AG20443 (cell line): ENCODE data around the gene JPH2.

ENCODE experiments used
- DNase-seq: peaks from one replicate; pipeline ENCODE4 v3.0.0; 2012; ENCODE audit warnings: low spot score, mixed read lengths

The JPH2 gene

DNA sequence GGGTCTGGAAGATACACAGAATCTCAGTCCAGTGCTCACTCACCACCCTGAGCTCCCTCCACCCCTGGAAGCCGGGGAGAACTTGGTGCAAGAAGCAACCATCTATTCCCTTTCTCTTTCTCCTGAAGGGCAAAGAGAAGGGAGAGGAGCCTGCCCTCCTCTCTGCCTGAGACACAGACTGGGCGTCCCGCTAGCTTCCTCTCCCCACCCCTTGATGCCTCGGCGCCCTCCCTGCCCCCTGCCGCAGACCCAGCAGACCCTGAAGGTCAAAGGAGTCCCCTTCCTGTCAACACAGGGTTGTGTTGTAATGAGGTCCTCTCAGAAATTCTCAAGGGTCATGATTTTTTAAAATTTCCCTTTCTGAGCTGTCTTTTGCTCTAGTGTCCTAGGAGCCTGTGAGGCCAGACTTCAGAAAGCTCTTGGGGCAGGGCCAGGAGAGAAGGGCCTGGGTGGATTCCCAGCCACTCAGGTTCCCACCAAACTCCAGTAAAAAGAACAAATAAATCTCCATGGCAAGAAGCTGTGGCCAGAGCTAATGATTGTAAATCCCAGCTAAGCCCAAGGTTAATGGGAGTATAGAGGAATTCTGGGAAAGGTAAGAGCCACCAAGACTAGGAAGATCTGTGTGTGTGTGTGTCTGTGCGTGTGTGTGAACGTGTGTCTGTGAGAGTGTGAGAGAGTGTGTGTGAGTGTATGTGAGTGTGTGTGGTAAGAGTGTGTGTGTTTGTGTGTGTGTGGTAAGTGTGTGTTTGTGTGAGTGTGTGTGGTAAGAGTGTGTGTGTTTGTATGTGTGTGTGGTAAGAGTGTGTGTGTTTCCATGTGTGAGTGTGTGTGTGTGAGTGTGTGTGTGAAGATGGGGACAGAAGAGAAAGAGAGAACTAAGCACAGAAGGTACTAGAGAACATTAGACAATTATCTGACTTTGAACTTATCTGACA, 1.1 kb upstream of the JPH2 start:
- DNase-seq: peak; percentile 51

DNA sequence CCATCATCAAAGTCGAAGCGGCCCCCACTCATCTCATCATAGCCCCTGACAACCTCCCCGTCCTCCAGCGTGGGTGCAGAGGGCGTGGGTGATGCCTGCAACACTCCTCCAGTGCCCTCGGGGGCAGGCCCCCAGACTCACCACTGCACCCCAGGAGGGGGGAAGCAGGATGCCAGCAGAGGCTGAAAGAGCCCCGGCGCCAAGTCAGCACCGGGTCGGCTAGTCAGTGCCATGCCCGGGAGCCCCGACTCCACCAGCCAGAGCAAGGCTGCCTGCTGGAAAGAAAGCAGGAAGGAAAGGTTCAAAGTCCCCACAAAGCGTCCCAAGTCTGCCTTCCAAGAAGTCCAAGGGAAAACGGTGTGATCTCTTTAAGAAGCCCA, 324 bp downstream of the JPH2 start:
- DNase-seq: peak; percentile 33

DNA sequence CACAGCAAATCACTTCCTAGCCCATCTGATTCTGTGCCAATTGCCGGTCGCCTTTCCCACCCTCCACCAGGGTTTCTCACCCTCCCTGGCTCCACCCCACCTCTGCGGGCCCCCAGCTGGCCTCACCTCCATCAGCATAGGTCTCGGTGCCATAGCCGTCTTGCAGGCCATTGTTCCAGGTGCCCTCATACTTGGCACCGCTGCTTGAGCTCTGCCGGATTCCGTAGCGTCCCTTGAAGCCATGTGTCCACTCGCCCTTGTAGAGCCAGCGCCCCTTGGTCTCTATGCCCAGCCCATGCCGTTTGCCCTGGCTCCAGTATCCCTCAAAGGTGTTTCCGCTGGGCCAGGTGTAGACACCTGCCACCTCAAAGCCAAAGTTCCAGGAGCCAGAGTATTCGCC, 787 bp downstream of the JPH2 start:
- DNase-seq: no peak

DNA sequence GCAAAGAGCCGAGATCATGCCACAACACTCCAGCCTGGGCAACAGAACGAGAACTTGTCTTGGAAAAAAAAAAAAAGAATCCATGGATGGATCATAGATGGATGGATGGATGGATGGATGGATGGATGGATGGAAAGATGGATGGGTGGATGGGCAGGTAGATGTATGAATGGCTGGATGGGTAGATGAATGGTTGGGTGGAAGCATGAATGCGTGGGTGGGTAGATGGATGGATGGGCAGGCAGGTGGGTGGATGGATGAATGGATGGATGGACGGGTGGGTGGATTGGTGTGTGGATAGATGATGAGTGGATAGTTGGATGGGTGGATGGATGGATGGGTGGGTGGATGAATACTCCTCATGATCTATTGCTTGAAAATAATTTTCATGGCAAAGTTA, 1.4 kb downstream of the JPH2 start:
- DNase-seq: no peak

DNA sequence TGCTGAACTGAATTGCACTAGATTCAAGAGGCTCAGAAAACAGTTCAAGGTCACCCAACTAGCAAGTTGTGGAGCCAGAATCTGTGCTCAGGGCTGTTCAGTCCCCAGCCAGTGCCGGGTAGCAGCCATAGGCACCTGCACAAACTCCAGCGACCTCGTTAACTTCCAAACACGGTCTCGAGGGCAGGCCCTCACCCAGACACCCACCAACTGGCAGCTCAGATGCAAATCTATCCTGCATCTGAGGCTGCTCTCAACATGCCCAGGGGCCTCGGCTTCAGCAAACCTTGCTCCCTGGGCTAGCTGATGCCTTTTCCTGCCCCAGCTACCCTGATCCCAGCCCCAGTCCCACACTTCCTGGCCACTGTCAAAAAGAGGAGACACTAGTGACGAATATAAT, 3.7 kb downstream of the JPH2 start:
- no peak for DNase-seq

DNA sequence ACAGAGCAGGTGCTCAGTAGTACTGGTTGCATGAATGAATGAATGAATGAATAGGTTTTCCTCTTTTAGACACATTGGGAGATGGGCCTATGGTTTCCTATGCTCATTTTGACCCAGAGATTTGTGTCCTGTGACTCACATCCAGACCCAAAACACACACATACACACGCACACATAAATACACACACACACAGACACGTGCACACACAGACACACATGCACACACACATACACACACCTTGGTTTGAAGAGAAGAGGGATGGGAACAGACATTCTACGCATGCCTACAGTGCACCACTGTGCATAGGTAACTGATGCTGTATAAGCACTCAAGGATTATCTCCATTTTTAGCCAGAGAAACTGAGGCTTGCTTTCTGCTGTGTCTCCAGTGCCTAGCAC, 4.1 kb downstream of the JPH2 start:
- no peak for DNase-seq

DNA sequence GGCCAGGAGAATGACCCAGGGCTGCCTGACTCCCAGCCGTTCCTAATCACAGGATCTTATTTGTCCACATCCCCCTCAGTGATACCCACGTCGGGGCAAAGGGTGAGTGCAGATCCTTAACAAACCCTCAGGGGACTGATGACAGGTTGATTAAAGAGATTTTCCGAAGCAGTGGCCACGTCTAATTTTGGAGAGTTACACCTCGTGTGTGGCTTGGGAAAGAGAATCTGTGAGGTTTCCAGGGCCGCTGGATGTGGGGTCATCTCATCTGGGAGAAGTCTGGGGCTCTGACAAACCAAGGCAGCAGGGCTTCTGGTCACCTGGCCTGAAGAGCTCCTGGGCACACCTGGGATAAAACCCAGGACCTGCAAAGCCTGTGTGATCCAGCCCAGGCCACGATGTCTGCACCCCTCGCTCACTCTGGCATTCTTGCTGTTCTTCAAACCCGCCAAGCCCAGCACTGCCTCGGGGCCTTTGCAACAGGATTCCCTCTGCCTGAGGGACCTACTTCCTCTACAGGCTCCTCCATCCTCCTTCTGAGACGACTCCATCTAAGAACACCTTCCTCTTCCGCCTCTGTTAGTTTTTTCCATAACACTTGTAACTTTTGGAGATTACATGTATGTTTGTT, 4.7 kb downstream of the JPH2 start:
- DNase-seq: no peak

DNA sequence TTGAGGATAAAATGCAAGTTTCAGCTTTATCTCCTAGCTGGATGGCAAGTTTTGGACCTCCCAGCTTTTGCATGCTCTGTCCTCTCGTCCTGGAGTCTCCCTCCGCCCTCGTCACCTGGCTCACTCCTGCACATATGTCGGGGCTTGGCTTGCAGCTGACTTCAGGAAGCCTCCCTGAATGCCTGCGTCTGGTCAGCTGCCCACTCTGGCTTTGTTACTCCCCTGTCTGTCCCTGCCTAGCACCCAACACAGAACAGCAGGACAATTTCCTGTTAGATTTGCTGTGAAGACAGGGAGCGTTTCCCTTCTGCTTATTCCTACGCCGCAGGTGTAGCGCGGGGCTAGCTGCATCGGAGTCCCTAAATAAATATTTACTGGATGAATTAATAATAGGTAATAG, 5.4 kb downstream of the JPH2 start:
- no peak for DNase-seq

DNA sequence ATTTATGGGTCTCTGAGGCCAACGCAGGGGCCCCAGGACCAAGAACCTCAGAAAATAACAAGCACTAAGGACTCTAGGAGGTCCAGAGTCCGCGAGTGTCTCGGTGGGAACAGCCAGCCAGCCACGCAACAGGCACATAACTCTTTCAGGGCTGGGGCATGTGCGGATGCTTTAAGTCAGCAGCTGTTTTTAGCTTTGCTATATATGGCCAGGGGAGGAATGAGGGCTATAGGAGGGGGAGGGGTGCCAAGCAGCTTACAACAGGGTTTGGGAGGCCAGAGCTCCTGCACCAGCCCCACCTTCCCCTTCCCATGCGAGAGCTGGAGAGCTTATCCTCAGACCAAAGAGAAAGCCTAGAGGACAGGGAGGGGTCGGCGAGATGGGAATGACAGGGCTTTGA, 6.2 kb downstream of the JPH2 start:
- DNase-seq: peak; percentile 35

DNA sequence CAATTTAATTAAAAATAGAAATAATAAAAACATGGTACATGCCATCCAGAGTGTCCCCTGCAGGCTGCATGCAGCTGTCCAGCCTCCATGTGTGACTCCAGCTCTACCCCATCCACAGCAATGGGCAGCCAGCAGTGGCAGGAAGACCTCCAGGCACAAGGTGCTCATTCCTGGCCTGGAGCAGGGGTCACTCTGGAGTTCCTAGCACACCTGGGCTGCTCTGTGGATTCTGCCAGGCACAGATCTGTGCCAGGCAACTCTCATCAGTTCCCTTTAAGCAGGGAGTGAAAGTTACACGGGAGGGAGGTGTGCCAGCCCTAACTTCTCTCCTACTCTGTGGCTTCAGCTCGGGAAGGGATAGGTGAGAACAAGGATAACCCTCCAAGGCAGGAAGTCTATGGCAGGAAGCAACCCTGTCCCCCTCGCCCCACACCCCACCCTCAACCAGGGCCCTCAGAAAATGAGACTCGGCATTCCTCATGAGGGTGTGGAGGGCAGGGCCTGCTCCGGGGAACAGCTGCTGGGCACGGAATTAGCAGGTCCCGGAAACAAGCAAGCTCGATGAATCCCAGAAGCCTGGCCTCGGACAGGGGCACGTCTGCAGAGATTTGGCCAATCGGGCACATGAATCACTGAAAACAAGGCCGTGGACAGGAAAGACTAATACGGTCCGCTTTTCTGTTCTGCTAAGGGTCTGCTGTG, 10.0 kb downstream of the JPH2 start:
- DNase-seq: peak; percentile 78

DNA sequence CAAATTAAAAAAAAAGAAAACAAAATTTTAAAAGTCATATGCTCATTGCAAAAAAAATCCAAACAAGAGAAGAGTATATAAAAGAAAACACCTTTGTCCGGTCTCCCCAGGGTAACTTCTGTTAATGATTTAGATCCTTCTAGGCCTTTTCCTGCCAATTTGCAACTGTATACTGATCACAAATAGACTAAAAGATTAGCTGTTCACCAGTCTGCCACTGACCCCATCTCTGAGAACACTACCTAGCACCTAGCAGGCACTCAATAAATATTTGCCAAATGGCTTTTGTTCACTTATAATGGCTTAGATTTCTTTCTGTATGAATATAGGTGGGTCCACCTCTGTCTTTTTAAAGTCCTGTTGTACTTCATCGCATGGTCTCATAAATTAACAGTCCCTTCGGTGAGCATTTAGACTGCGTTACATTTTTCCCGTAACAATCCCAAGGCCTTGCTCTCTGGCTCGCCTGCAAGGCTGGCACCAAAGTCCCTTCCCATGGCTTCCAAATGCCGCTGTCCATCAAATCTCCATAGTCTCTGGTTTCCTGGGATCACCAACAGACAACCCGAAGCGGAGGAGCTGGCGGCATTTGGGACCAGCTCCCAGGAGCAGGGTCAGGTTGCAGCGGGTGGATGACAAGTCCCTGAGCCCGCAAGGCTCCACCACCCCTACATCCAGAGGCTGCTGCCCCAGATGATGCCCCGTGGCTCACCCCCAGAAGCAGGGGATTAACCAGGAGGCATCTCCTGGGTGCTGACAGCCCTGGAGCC, 11.8 kb downstream of the JPH2 start:
- DNase-seq: no peak

DNA sequence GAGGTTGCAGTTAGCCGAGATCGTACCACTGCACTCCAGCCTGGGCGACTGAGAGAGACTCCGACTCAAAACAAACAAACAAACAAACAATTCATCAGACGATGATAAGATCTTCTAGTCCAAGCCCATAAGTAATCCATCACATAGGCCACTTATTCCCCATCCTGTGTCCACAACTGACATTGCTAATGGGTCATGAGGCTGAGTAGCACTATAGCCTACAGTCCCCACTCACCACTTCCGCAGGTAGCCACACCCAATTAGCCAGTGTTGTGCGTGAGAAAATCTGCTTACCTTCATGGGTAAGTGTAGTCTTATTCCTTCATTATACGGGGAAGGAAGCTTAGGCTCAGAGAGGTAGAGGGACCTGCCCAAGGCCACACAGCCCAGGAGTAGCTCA, 13.1 kb downstream of the JPH2 start:
- DNase-seq: no peak

DNA sequence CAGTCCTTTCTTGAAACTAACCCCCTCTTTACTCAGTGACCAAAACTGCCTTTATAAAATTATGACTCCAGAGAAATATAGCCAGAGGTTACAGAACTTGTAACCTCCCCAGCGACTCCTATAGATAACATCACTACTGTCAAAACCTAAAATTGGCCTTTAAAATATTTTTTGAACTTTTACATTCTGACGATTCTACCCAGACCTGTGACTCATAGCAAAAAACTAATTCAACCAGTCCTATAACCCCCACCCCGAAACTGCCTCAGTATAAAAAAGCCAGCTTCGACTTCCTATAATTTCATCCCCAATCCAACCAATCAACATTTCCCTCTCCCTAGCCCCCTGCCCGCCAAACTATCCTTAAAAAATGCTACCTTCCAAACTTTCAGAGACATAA, 13.9 kb downstream of the JPH2 start:
- no peak for DNase-seq

DNA sequence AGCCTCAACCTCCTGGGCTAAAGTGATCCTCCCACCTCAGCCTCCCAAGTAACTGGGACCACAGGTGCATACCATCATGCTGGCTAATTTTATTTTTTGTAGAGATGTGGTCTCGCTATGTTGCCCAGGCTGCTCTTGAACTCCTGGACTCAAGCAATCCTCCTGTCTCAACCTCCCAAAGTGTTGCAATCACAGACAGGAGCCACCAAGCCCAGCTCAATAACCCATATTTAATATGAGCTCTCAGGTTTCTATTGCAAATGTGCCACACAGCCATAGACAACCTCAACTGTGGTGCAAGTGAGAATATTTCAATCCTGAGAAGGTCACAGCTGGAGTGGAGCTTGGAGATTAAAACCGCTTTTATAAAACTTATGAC, 14.4 kb downstream of the JPH2 start:
- no peak for DNase-seq

DNA sequence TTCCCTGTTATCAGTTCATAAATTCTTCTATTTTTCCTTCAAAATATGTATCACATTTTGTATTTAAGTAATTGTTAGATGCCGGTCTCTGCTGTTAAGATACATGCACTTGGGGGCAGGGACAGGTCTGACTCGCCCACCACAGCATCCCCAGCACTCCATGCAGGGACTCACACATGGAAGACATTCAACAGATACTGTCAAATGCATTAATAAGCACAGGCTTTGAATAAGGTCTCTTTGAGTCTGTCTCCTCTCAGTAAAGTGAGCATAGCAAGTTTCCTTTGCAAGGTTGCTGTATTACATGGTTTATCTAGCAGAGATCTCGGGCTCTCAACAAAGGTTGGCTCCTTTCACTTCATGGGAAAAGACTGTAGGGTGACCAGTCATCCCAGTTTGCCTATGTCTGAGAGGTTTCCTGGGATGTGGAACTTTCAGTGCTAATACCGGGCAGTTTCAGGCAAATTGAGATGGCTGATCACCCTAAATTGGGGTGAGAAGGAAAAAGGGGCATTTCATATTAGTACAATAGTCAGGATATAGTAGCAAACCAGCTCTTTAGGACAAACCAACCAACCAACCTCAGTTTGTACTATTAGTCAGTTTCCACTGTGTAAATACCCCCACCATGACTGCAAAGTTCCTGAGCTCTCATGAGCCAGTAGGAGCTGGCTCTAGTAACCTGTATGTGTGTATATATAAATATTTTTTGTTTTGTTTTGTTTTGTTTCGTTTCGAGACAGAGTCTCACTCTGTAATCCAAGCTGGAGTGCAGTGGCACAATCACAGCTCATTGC, 15.0 kb downstream of the JPH2 start:
- no peak for DNase-seq

DNA sequence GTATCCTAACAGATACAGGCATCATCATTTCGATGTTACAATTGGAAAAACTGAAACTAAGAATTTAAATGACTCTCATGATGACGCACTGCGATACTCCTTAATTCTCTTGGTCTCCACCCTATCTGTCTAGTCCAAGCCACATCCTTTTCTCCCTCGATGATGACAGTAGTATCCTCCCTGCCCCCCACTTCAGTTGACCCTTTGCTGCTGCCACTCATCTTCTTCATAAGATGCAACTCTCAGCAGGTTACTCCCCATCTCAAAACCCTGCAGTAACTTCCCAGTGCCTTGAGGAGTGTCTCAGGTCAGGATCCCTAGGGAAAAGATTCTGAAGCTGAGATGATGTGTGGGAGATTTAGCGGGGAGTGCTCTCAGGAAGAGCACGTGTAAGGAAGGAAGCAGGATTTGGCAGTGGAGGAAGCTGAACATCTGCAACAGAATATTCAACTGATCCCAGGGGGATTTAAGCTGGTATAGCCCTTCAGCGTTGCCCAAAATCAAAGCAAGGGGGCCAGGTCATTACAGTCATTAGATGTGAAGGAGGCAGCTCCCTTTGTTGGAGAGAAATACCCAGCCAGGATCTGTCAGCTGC, 16.1 kb downstream of the JPH2 start:
- peak; percentile 73 for DNase-seq

DNA sequence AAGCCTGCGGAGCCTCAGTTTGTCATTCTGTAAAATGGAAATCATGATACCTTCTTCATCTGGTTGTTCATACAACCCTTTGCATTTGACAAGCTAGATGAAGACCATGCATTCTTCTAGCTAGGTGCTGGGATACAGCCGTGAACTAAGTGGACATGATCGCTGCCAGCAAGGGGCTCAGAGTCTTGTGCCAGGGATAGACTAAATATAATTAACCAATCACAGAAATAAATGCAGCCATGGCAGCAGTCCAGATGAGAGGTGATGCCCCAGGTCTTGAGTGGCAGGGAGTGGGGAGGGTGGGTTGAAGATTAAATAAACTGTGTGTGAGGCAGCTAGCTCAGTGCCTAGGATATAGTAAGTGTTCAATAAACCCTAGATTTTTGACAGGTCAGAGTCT, 19.3 kb downstream of the JPH2 start:
- no peak for DNase-seq

DNA sequence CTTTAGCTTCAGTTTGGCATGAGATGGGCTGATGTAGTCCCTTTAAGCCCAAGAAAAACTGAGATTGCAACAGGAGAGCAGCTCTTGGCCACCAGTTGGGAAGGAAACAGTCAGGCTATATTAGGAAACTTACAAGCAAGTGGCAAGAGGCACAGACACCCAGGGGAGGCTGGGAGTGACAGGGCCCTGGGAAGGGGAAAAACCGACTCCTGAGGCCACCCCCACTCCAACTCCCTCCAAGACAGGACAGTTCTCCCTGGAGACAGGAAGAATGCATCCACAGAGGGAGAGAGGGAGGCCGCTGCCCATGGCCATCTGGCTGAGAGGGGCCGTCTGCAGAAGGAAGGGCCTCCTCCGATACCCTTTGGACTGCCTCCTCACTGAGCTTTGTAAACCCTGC, 20.5 kb downstream of the JPH2 start:
- DNase-seq: peak; percentile 79

DNA sequence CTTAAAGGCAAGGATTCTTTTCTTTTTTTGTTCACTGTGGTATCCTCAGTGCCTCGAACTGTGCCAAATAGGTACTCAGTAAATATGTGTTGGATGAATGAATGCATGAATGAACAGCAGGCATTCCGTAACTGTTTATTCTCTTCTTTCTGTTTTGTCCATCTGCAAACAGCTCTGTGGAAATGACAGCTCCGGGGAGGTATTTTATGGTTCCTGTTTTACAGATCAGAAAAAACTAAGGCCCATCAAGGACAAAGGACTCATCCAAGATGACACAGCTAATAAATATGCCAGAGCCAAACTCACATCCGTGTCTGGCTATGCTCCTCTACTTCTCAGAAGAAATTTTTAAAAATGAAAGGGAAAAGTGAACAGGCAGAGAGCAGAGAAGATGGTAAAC, 21.0 kb downstream of the JPH2 start:
- peak; percentile 64 for DNase-seq

DNA sequence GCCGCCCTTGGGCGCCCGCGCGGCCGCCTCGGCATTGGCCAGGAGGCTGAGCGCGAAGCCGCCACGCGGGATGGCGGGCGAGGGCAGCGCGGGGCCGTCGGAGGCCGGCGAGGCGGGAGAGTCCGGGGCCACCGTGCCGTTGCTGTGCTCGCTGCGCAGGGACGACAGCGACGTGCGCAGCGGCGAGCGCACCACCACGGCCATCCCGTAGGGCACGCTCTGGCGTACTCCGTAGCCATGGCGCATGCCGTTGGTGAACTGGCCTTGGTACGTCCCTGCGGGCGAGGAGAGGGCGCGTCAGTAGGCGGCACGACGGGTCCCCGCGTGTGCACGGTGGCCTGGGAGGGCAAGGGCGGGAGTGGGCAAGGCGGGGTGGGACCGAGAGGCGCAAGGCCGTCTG, 26.9 kb downstream of the JPH2 start:
- DNase-seq: no peak

DNA sequence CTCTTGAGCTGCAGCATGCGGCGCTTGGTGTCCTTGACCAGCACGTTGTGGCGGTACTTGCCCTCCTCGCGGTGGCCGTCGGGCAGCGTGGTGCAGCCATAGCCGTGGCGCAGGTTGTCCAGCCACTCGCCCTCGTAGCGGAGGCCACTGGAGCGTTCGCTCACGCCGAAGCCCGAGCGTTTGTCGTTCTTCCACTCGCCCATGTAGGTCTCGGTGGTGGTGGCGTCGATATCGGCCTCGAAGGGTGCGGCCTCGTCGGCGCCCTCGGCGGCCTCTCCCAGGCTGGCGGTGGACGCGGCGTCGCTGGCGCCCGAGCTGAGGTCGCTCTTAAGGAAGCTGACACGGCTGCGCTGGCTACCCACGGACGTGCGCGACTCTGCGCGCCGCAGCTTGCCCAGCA, 27.3 kb downstream of the JPH2 start:
- no peak for DNase-seq
